ENCODE results near the gene LSM6. TPM values are rescaled to one million over a fixed set of nuclear protein-coding genes. Genes with fewer than 3 reads are reported as not detected.

Gene LSM6
- total RNA-seq, 4 donors from 2014 or later = 23.2 to 60.1 (median 45.0) TPM

DNA sequence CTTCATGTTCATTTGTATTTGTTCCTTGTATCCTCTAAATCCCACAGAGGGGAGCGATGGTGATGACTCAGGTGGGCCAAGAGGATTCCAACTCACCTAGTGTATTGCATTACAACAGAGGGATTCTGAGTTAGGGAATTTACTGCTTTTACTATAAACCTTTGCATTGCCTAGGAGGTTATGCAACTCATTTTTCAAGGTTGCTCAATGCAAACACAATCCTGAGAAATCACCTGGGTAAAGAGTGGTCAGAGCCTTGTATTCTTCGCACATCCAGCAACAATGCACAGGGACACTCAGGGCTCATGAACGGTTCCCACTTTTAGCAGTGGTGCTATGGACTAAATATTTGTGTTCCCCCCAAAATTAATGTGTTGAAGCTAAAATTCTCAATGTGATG, 28.6 kb upstream of the LSM6 start:
- no peak for ATAC-seq (ENCODE audit: low FRiP score)
- TF ChIP-seq, protein P1, sequence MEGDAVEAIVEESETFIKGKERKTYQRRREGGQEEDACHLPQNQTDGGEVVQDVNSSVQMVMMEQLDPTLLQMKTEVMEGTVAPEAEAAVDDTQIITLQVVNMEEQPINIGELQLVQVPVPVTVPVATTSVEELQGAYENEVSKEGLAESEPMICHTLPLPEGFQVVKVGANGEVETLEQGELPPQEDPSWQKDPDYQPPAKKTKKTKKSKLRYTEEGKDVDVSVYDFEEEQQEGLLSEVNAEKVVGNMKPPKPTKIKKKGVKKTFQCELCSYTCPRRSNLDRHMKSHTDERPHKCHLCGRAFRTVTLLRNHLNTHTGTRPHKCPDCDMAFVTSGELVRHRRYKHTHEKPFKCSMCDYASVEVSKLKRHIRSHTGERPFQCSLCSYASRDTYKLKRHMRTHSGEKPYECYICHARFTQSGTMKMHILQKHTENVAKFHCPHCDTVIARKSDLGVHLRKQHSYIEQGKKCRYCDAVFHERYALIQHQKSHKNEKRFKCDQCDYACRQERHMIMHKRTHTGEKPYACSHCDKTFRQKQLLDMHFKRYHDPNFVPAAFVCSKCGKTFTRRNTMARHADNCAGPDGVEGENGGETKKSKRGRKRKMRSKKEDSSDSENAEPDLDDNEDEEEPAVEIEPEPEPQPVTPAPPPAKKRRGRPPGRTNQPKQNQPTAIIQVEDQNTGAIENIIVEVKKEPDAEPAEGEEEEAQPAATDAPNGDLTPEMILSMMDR (IDR thresholded peaks at IDR 0.05) = no peak
- no peak for DNase-seq (ENCODE audit: low spot score)

DNA sequence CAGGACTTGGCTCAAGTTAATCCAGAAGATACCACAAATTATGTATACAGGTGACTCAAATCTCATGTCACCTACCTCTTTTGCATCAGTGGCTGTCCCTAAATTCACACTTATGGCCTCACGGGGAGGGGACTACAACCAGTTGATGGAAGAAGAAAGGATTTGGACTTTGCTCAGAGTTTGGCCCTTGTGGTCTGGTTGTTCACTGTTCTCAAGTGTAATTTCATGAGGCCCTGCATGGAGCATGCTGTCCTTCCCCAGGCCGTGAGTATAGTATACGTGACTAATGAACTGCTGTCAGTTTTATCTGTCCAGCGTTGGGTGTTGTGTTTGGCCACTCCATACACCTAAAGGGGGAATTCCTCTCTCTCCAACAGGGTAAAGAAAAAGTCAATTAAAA, 27.5 kb upstream of the LSM6 start:
- DNase-seq (ENCODE audit: low spot score) = no peak
- TF ChIP-seq, protein P1 (IDR thresholded peaks at IDR 0.05) = no peak
- no peak for ATAC-seq (ENCODE audit: low FRiP score)

- DNase-seq (ENCODE audit: low spot score) (no peak), ATAC-seq (ENCODE audit: low FRiP score) (no peak)
- TF ChIP-seq, protein P1 (IDR thresholded peaks at IDR 0.05) = no peak
These were observed 21.5 kb upstream of the LSM6 start for GRCh38 chr4:146154057-146154456.

DNA sequence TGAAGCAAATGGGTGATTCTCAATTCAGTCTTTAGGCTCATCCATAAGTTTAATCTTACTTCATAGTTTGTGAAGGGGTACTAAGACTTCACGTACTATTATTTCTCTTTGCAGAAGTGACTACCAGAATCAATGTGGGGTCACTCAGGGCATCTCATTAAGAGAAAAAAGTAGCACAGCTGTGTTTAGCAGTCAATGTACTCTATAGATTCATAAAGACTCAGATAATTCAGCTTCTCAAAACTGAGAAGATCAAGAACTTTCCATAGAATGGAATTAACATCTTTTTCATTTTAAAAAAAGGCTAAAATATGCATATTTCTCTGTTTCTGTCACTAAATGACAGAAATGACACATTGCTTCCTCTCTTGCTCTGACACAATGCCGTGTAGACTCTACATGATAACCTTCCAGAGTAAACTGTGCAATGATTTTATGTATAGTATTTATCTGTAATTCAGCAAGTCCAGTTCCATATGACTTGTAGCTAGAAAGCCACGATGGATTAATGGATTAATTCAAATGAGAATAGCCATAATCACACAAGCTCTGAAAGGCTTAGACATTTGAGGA, 20.3 kb upstream of the LSM6 start:
- ATAC-seq (ENCODE audit: low FRiP score) = no peak
- TF ChIP-seq, protein P1 (IDR thresholded peaks at IDR 0.05) = no peak
- no peak for DNase-seq (ENCODE audit: low spot score)

- ATAC-seq (ENCODE audit: low FRiP score) (no peak), DNase-seq (ENCODE audit: low spot score) (no peak)
- TF ChIP-seq, protein P1 (IDR thresholded peaks at IDR 0.05) = no peak
These were observed 17.3 kb upstream of the LSM6 start for GRCh38 chr4:146158036-146158745.

DNA sequence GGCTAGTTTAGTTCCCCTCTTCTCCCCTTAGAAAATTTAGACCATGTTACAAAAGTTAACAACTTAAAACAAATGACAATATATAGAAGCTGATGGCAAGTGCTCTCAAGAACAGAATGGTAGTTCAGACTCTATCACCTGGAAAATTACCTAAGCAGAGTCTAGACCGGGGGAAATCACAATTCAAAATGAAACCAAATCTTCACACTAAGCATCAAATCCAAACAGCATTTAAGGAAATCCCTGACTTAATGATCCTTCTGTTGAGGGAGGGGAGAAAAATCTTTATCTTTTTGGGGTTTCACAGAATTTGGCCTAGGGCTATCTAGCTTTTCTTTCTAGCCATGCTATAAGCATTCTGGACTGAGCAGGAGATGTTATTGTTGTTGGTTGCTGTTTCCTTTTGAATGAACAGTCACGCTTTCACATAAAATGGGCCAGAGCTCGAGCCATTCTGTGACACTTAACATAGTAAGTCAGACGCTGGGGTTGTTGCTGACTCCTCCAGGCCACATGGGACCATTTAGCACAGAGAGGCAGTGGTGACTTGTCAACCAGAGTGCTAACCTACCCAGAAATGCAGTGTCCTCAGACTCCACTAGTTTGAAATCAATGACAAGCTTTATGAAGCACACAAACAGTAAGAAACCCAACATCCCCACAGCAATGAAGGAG, 16.0 kb upstream of the LSM6 start:
- DNase-seq (ENCODE audit: low spot score) (no peak), ATAC-seq (ENCODE audit: low FRiP score) (no peak)
- TF ChIP-seq, protein P1 (IDR thresholded peaks at IDR 0.05) = no peak
